K562 (cell line): ENCODE measurements around the gene STAM2. TPM values are rescaled to one million over a fixed set of nuclear protein-coding genes. Genes with fewer than 3 reads are reported as not detected.

Source experiments
- ARHGAP35 ChIP-seq: fragments of 450-650 bp; IDR thresholded peaks from 2 replicates; pipeline ENCODE4 v1.6.1; 2018; ENCODE audit not compliant: partially characterized antibody
- CBFA2T3 ChIP-seq: fragments of 450-650 bp; IDR thresholded peaks from 2 replicates; pipeline ENCODE4 v1.6.1; 2017
- CBX2 ChIP-seq: fragments of 200-600 bp; sonication (generic); IDR thresholded peaks from one replicate; pipeline ENCODE4 v1.6.1; 2012; ENCODE audit warnings: mild to moderate bottlenecking, low read length, inconsistent platforms; ENCODE audit not compliant: insufficient read depth, poor library complexity, severe bottlenecking
- GATA2 ChIP-seq: sonication (generic); formaldehyde crosslinking; IDR thresholded peaks from 2 replicates; pipeline ENCODE4 v1.4.0; 2020; ENCODE audit warnings: mild to moderate bottlenecking, missing genetic modification reagents
- GTF2F1 ChIP-seq: IDR thresholded peaks from 2 replicates; pipeline ENCODE4 v1.6.1; 2011; ENCODE audit warnings: low read depth, low read length, improper control_type of control experiment
- NFE2L1 ChIP-seq: fragments of 450-650 bp; IDR thresholded peaks from 2 replicates; pipeline ENCODE4 v1.6.1; 2016; ENCODE audit warnings: missing genetic modification characterization, low read depth, mild to moderate bottlenecking, missing compliant biosample characterization, moderate library complexity, borderline replicate concordance
- NFRKB ChIP-seq: fragments of 450-650 bp; IDR thresholded peaks from 2 replicates; pipeline ENCODE4 v1.6.1; 2016; ENCODE audit warnings: low read depth
- SMARCA5 ChIP-seq: fragments of 450-650 bp; IDR thresholded peaks from 2 replicates; pipeline ENCODE4 v1.6.1; 2016
- SMARCE1 ChIP-seq: fragments of 450-650 bp; IDR thresholded peaks from 2 replicates; pipeline ENCODE4 v1.7.1; 2016; ENCODE audit warnings: mild to moderate bottlenecking
- STAT5B ChIP-seq: fragments of 250-450 bp; sonication (Bioruptor Pico); IDR thresholded peaks from 2 replicates; pipeline ENCODE4 v1.8.0; 2021; ENCODE audit warnings: mild to moderate bottlenecking, inconsistent platforms
- ZNF253 ChIP-seq: fragments of 250-450 bp; sonication (Bioruptor Pico); conservative IDR thresholded peaks from 2 replicates; pipeline ENCODE4 v1.6.1; 2021; ENCODE audit warnings: mild to moderate bottlenecking
- ZNF316 ChIP-seq: fragments of 450-650 bp; IDR thresholded peaks from 2 replicates; pipeline ENCODE4 v1.6.1; 2016
- polyA plus RNA-seq, 8 experiments: library from polyadenylated mRNA; depleted of rRNA in 4 of 8; stranded (reverse) in 5 of 8; unstranded in 3 of 8; fragments of >200 nt; fragmentation: Nextera tagmentation in 2 of 8; fragmentation: Illumina TruSeq in 1 of 8; extraction: Ambion mirVana in 2 of 8; extraction: Trizol in 1 of 8; gene quantifications; 2 replicates each; pipeline versions ENCODE4 v1.2.1 to v1.2.3, GENCODE V29; 2011 to 2014; ENCODE audit warnings: inconsistent platforms in 1 of 8, missing spikeins in 1 of 8
- total RNA-seq, 7 experiments: library from RNA; depleted of rRNA in 6 of 7; stranded (reverse); fragments of >200 nt in 6 of 7; fragmentation: Illumina TruSeq in 2 of 7; extraction: Trizol in 2 of 7; gene quantifications; 2 replicates each; pipeline versions ENCODE4 v1.2.1 to v1.2.3, GENCODE V29; 2011 to 2021; ENCODE audit warnings: low replicate concordance in 1 of 7
- TF ChIP-seq, protein P1 (sequence below): sonication (generic); formaldehyde crosslinking; IDR thresholded peaks from 2 replicates; pipeline ENCODE4 v1.8.0; 2022; ENCODE audit warnings: mild to moderate bottlenecking, low read depth, missing genetic modification reagents
- TF ChIP-seq, protein P2 (sequence below): fragments of 250-450 bp; sonication (Bioruptor Pico); IDR thresholded peaks from 2 replicates; pipeline ENCODE4 v1.5.0; 2020; ENCODE audit warnings: mild to moderate bottlenecking, borderline replicate concordance
- TF ChIP-seq, protein P3 (sequence below): fragments of 250-450 bp; sonication (Bioruptor Pico); IDR thresholded peaks from 2 replicates; pipeline ENCODE4 v1.4.0; 2020
- TF ChIP-seq, protein P4 (sequence below): fragments of 450-650 bp; formaldehyde crosslinking; IDR thresholded peaks from 2 replicates; pipeline ENCODE4 v1.4.0; 2022; ENCODE audit warnings: missing genetic modification characterization

STAM2 gene
- total and polyA plus RNA-seq, 9 of the 15 experiments (the other 6 are each of a cell fraction or from before 2014, with no cell fraction given), result 4.5 to 13.9 (median 8.7) TPM

DNA sequence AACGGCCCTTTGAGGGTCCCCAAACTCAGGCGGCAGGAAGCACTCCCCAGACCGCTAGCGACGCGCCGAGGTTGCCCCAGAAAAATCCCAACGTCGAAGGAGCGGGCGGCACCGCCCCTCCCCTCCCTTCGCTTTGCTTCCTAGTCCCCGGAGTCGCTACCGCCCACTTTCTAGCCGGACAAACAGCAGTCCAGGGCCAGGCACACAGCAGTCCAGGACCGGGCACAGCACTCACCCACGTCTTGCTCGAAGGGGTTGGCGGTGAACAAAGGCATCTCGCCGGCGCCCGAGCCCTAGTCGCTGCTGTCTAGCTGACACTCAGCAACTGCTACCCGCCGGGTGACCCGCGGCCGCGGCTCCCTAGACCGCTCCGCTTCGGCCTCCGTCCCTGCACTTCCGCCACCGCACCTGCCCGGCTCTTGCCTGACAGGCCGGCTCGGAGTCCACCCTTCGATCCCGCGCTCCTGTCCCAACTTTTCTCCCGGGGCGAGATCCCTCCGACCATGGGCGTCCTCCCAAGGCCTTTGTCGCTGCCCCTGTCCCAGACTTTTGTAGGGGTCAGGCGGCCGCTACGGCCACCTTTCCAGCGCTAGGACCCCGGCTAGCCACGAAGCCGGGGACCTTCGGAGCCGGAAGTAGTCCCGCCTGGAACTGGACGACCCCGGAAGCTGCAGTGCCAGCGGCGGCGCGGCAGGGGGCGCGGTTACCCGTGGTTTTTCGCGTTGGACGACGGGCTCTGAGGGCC is at the start of gene STAM2 (continued):
- TF ChIP-seq, protein P1, sequence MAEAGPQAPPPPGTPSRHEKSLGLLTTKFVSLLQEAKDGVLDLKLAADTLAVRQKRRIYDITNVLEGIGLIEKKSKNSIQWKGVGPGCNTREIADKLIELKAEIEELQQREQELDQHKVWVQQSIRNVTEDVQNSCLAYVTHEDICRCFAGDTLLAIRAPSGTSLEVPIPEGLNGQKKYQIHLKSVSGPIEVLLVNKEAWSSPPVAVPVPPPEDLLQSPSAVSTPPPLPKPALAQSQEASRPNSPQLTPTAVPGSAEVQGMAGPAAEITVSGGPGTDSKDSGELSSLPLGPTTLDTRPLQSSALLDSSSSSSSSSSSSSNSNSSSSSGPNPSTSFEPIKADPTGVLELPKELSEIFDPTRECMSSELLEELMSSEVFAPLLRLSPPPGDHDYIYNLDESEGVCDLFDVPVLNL (CRISPR knock-in tag), result no peak
- no peak for TF ChIP-seq ARHGAP35
- TF ChIP-seq STAT5B (CRISPR knock-in tag), result no peak
- no peak for TF ChIP-seq GATA2 (CRISPR knock-in tag)
- TF ChIP-seq ZNF253 (CRISPR knock-in tag), result no peak
- no peak for TF ChIP-seq GTF2F1
- TF ChIP-seq, protein P2, sequence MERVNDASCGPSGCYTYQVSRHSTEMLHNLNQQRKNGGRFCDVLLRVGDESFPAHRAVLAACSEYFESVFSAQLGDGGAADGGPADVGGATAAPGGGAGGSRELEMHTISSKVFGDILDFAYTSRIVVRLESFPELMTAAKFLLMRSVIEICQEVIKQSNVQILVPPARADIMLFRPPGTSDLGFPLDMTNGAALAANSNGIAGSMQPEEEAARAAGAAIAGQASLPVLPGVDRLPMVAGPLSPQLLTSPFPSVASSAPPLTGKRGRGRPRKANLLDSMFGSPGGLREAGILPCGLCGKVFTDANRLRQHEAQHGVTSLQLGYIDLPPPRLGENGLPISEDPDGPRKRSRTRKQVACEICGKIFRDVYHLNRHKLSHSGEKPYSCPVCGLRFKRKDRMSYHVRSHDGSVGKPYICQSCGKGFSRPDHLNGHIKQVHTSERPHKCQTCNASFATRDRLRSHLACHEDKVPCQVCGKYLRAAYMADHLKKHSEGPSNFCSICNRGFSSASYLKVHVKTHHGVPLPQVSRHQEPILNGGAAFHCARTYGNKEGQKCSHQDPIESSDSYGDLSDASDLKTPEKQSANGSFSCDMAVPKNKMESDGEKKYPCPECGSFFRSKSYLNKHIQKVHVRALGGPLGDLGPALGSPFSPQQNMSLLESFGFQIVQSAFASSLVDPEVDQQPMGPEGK, result no peak
- TF ChIP-seq SMARCA5, result no peak
- TF ChIP-seq CBFA2T3, result no peak
- peak; percentile 35; the same call in 1 of the 2 replicates for TF ChIP-seq NFRKB
- no peak for TF ChIP-seq SMARCE1
- no peak for TF ChIP-seq NFE2L1 (tag)
- no peak for TF ChIP-seq CBX2
- TF ChIP-seq, protein P3, sequence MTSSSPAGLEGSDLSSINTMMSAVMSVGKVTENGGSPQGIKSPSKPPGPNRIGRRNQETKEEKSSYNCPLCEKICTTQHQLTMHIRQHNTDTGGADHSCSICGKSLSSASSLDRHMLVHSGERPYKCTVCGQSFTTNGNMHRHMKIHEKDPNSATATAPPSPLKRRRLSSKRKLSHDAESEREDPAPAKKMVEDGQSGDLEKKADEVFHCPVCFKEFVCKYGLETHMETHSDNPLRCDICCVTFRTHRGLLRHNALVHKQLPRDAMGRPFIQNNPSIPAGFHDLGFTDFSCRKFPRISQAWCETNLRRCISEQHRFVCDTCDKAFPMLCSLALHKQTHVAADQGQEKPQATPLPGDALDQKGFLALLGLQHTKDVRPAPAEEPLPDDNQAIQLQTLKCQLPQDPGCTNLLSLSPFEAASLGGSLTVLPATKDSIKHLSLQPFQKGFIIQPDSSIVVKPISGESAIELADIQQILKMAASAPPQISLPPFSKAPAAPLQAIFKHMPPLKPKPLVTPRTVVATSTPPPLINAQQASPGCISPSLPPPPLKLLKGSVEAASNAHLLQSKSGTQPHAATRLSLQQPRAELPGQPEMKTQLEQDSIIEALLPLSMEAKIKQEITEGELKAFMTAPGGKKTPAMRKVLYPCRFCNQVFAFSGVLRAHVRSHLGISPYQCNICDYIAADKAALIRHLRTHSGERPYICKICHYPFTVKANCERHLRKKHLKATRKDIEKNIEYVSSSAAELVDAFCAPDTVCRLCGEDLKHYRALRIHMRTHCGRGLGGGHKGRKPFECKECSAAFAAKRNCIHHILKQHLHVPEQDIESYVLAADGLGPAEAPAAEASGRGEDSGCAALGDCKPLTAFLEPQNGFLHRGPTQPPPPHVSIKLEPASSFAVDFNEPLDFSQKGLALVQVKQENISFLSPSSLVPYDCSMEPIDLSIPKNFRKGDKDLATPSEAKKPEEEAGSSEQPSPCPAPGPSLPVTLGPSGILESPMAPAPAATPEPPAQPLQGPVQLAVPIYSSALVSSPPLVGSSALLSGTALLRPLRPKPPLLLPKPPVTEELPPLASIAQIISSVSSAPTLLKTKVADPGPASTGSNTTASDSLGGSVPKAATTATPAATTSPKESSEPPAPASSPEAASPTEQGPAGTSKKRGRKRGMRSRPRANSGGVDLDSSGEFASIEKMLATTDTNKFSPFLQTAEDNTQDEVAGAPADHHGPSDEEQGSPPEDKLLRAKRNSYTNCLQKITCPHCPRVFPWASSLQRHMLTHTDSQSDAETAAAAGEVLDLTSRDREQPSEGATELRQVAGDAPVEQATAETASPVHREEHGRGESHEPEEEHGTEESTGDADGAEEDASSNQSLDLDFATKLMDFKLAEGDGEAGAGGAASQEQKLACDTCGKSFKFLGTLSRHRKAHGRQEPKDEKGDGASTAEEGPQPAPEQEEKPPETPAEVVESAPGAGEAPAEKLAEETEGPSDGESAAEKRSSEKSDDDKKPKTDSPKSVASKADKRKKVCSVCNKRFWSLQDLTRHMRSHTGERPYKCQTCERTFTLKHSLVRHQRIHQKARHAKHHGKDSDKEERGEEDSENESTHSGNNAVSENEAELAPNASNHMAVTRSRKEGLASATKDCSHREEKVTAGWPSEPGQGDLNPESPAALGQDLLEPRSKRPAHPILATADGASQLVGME, result no peak
- no peak for TF ChIP-seq ZNF316
- TF ChIP-seq, protein P4, sequence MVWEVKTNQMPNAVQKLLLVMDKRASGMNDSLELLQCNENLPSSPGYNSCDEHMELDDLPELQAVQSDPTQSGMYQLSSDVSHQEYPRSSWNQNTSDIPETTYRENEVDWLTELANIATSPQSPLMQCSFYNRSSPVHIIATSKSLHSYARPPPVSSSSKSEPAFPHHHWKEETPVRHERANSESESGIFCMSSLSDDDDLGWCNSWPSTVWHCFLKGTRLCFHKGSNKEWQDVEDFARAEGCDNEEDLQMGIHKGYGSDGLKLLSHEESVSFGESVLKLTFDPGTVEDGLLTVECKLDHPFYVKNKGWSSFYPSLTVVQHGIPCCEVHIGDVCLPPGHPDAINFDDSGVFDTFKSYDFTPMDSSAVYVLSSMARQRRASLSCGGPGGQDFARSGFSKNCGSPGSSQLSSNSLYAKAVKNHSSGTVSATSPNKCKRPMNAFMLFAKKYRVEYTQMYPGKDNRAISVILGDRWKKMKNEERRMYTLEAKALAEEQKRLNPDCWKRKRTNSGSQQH (CRISPR knock-in tag), result peak; percentile 85; the same call in 1 of the 2 replicates
